Vagina (tissue), 2 donors: ENCODE results near the gene ABCC1.

Experiments used
- CTCF ChIP-seq, 3 experiments: fragments of 450-650 bp in 2 of 3; fragments of 200-600 bp in 1 of 3; sonication (generic) in 1 of 3; IDR thresholded peaks; one replicate each; pipeline ENCODE4 v1.5.1; 2017 to 2019; ENCODE audit warnings: antibody characterized with exemption in 3 of 3, mild to moderate bottlenecking in 2 of 3, moderate library complexity in 2 of 3
- POLR2A ChIP-seq, 2 donors: fragments of 450-650 bp; IDR thresholded peaks; one replicate each; pipeline ENCODE4 v1.6.1; 2017; ENCODE audit warnings: antibody characterized with exemption in 2 of 2, mild to moderate bottlenecking in 2 of 2, moderate library complexity in 2 of 2

GRCh38 chr16:16164243-16164642 is 214.8 kb downstream of the ABCC1 start:
- TF ChIP-seq CTCF (IDR thresholded peaks at IDR 0.05) (no peak), POLR2A (IDR thresholded peaks at IDR 0.05) (no peak)
